ENCODE measurements around the gene CCDC148. TPM values are rescaled to one million over a fixed set of nuclear protein-coding genes. Genes with fewer than 3 reads are reported as not detected.

The CCDC148 gene
- total RNA-seq, 1 experiment from 2014 or later = 0.11 TPM

- peaks cover 20% of the 10 kb centered on the region for H3K4me1 ChIP-seq (ENCODE audit: insufficient read depth, low read length)
- DNase-seq (no peak), ATAC-seq (no peak)
- no peaks in the 10 kb centered on the region for H3K9me2 ChIP-seq (replicated peaks; ENCODE audit: low read length)
- no peak overlapping the region for H3K27ac ChIP-seq (ENCODE audit: low read length)
- no peaks in the 10 kb centered on the region for H3F3A ChIP-seq (ENCODE audit: low read length, unreplicated experiment)
- no peak overlapping the region for H3K9ac ChIP-seq (ENCODE audit: low read length)
- H2AFZ ChIP-seq (ENCODE audit: low read length) = no peak overlapping the region
- CTCF ChIA-PET = no interaction called here
- H3K27me3 ChIP-seq (ENCODE audit: low read length) = no peaks in the 10 kb centered on the region
- no peak for TF ChIP-seq EZH2 (IDR thresholded peaks at IDR 0.05; ENCODE audit: low read length, unreplicated experiment)
- no peak for TF ChIP-seq EZH2phosphoT487 (IDR thresholded peaks at IDR 0.05; ENCODE audit: borderline replicate concordance, low read length)
- TF ChIP-seq CTCF (conservative IDR thresholded peaks at IDR 0.05; ENCODE audit: low read depth, low read length) = no peak
- no peak overlapping the region for H3K4me3 ChIP-seq (ENCODE audit: low read length)
- H3K36me3 ChIP-seq (ENCODE audit: low read depth, low read length) = no peaks in the 10 kb centered on the region
- no peaks in the 10 kb centered on the region for H3K9me3 ChIP-seq (ENCODE audit: low read length)
- no TSS peak for BruUV-seq (replicated peaks)
- POLR2A ChIA-PET (ENCODE audit: unreplicated experiment) = no interaction called here
- 0 out of 2 replicates have a peak, but pooled peaks cover 6% of the 10 kb centered on the region for H4K20me1 ChIP-seq (ENCODE audit: low read length)
- peaks cover 34% of the 10 kb centered on the region for H3K79me2 ChIP-seq (ENCODE audit: low read length)
- intact Hi-C loops (cut with micrococcal nuclease) = no loop called here
- H3K4me2 ChIP-seq (ENCODE audit: low read length) = no peak overlapping the region
Measured at GRCh38 chr2:158500333-158500732, 43.8 kb upstream of the CCDC148 start.

- no peaks in the 10 kb centered on the region for H3K27me3 ChIP-seq (ENCODE audit: low read length)
- peaks cover 29% of the 10 kb centered on the region for H3K79me2 ChIP-seq (ENCODE audit: low read length)
- 0 out of 2 replicates have a peak, but pooled peaks cover 6% of the 10 kb centered on the region for H4K20me1 ChIP-seq (ENCODE audit: low read length)
- TF ChIP-seq EZH2phosphoT487 (IDR thresholded peaks at IDR 0.05; ENCODE audit: borderline replicate concordance, low read length) = no peak
- TF ChIP-seq CTCF (conservative IDR thresholded peaks at IDR 0.05; ENCODE audit: low read depth, low read length) = no peak
- TF ChIP-seq EZH2 (IDR thresholded peaks at IDR 0.05; ENCODE audit: low read length, unreplicated experiment) = no peak
- no peak overlapping the region for H3K27ac ChIP-seq (ENCODE audit: low read length)
- H3K4me3 ChIP-seq (ENCODE audit: low read length) = no peak overlapping the region
- H3K9me2 ChIP-seq (replicated peaks; ENCODE audit: low read length) = no peaks in the 10 kb centered on the region
- H3F3A ChIP-seq (ENCODE audit: low read length, unreplicated experiment) = no peaks in the 10 kb centered on the region
- H3K9ac ChIP-seq (ENCODE audit: low read length) = no peak overlapping the region
- ATAC-seq (no peak), DNase-seq (no peak)
- POLR2A ChIA-PET (ENCODE audit: unreplicated experiment) = no interaction called here
- intact Hi-C loops (cut with micrococcal nuclease) = no loop called here
- H3K4me2 ChIP-seq (ENCODE audit: low read length) = no peak overlapping the region
- no peak overlapping the region for H2AFZ ChIP-seq (ENCODE audit: low read length)
- CTCF ChIA-PET = no interaction called here
- no peaks in the 10 kb centered on the region for H3K36me3 ChIP-seq (ENCODE audit: low read depth, low read length)
- no peaks in the 10 kb centered on the region for H3K9me3 ChIP-seq (ENCODE audit: low read length)
- H3K4me1 ChIP-seq (ENCODE audit: insufficient read depth, low read length) = peaks cover 20% of the 10 kb centered on the region
- no TSS peak for BruUV-seq (replicated peaks)
Measured at GRCh38 chr2:158499383-158499782, 42.8 kb upstream of the CCDC148 start.

GRCh38 chr2:158498749-158499136 lies 42.2 kb upstream of the CCDC148 start:
- intact Hi-C loops (cut with micrococcal nuclease) = no loop called here
- Histone ChIP-seq H2AFZ (ENCODE audit: low read length) (no peak overlapping the region), H3K4me3 (ENCODE audit: low read length) (no peak overlapping the region), H3K9me3 (ENCODE audit: low read length) (no peaks in the 10 kb centered on the region), H3K9ac (ENCODE audit: low read length) (no peak overlapping the region), H3K9me2 (replicated peaks; ENCODE audit: low read length) (no peaks in the 10 kb centered on the region), H3K4me2 (ENCODE audit: low read length) (no peak overlapping the region), H3K27me3 (ENCODE audit: low read length) (no peaks in the 10 kb centered on the region), H3K27ac (ENCODE audit: low read length) (no peak overlapping the region), H3F3A (ENCODE audit: low read length, unreplicated experiment) (no peaks in the 10 kb centered on the region), H3K79me2 (ENCODE audit: low read length) (peaks cover 28% of the 10 kb centered on the region), H3K36me3 (ENCODE audit: low read depth, low read length) (no peaks in the 10 kb centered on the region), H3K4me1 (ENCODE audit: insufficient read depth, low read length) (peaks cover 20% of the 10 kb centered on the region), H4K20me1 (ENCODE audit: low read length) (0 out of 2 replicates have a peak, but pooled peaks cover 6% of the 10 kb centered on the region)
- no peak for DNase-seq
- no TSS peak for BruUV-seq (replicated peaks)
- TF ChIP-seq CTCF (conservative IDR thresholded peaks at IDR 0.05; ENCODE audit: low read depth, low read length) (no peak), EZH2phosphoT487 (IDR thresholded peaks at IDR 0.05; ENCODE audit: borderline replicate concordance, low read length) (no peak), EZH2 (IDR thresholded peaks at IDR 0.05; ENCODE audit: low read length, unreplicated experiment) (no peak)
- ChIA-PET CTCF (interaction anchor here (0.6 kb wide), 1 partner anchor 254 kb away, joined by 3 read pairs; no protein-coding TSS in a partner anchor), POLR2A (ENCODE audit: unreplicated experiment) (no interaction called here)
- no peak for ATAC-seq

Measured in PC-3 (cell line).